Transverse colon (tissue), 4 donors: ENCODE results near the gene DZIP1L.

Experiments used
- EP300 ChIP-seq: sonication (generic); formaldehyde crosslinking; IDR thresholded peaks from one replicate; pipeline ENCODE4 v1.6.1; 2017; ENCODE audit warnings: antibody characterized with exemption, low read depth
- POLR2A ChIP-seq: fragments of 450-650 bp; IDR thresholded peaks from one replicate; pipeline ENCODE4 v1.6.1; 2016; ENCODE audit warnings: antibody characterized with exemption, mild to moderate bottlenecking, moderate library complexity
- POLR2AphosphoS5 ChIP-seq, 3 donors: sonication (generic); formaldehyde crosslinking; IDR thresholded peaks; one replicate each; pipeline ENCODE4 v1.6.1; 2016; ENCODE audit warnings: antibody characterized with exemption in 3 of 3
- TF ChIP-seq, protein P1 (sequence below), 5 experiments: fragments of 200-600 bp in 3 of 5; fragments of 450-650 bp in 2 of 5; sonication (generic) in 3 of 5; IDR thresholded peaks; 1 replicate in 2 of 5; 2 replicates in 3 of 5; pipeline ENCODE4 v1.5.1; 2016 to 2017; ENCODE audit warnings: antibody characterized with exemption in 5 of 5, inconsistent platforms in 3 of 5, mild to moderate bottlenecking in 2 of 5, moderate library complexity in 1 of 5

DNA sequence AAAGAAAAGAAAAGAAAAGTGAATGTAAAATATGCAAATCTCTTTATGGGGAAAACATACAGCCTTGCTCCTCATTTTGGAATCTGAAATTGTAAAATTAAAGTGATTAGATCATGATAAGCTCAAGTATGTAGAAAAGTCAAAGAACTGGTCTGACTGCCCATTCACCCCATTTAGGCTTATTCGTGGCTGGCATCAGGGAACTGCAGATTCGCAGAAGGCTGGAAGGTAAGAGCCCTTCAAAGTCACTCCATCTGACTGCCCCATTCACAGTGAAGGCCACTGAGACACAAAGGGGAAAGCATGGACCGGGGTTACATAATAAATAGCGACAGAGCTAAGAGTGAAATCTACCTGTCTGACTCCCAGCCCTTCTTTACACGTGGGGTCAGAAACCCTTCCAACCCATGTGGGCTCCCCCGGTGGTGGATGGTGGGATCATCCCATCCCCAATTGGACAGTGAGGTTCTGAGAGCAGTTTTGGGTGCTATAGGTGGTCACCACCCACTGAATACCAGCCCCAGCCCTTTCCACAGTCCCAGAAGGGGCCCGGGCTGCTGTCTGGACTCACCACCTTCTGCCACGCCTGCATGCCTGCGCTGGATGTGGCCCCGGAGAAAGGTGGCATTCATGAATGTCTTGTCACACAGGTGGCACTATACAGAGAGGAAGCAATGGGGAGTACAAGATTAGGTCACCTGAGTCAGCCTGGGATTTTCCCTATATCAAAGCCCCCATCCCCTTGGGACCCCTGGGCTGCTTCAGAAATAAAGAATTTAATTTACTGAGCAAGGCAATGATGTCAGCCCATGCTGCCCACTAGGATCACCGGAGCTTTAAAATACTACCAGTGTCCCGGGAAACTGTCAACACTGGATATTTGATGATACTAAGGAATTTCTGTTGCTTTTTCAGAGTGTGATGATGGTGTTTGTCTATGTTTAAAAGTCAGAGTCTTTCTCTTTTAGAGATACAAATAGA lies 17.9 kb downstream of the DZIP1L start:
- no peak for TF ChIP-seq POLR2AphosphoS5 (IDR thresholded peaks at IDR 0.05)
- TF ChIP-seq, protein P1, sequence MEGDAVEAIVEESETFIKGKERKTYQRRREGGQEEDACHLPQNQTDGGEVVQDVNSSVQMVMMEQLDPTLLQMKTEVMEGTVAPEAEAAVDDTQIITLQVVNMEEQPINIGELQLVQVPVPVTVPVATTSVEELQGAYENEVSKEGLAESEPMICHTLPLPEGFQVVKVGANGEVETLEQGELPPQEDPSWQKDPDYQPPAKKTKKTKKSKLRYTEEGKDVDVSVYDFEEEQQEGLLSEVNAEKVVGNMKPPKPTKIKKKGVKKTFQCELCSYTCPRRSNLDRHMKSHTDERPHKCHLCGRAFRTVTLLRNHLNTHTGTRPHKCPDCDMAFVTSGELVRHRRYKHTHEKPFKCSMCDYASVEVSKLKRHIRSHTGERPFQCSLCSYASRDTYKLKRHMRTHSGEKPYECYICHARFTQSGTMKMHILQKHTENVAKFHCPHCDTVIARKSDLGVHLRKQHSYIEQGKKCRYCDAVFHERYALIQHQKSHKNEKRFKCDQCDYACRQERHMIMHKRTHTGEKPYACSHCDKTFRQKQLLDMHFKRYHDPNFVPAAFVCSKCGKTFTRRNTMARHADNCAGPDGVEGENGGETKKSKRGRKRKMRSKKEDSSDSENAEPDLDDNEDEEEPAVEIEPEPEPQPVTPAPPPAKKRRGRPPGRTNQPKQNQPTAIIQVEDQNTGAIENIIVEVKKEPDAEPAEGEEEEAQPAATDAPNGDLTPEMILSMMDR (IDR thresholded peaks at IDR 0.05), result no peak
- no peak for TF ChIP-seq POLR2A
- TF ChIP-seq EP300, result no peak
